ENCODE results near the gene ACSM2A. TPM values are rescaled to one million over a fixed set of nuclear protein-coding genes. Genes with fewer than 3 reads are reported as not detected.

ACSM2A gene
- total RNA-seq, 2 experiments from 2014 or later: not detected

- no peak overlapping the region for H3K27ac Mint-ChIP-seq
- ChIA-PET POLR2A (no interaction called here), CTCF (no interaction called here)
- no peaks in the 10 kb centered on the region for H3K36me3 Mint-ChIP-seq (ENCODE audit: low read depth)
- H3K4me1 Mint-ChIP-seq (ENCODE audit: low read depth): no peaks in the 10 kb centered on the region
- peaks cover 16% of the 10 kb centered on the region for H3K9me3 Mint-ChIP-seq
- ATAC-seq: no peak
- no peaks in the 10 kb centered on the region for H3K27me3 Mint-ChIP-seq
- no peak overlapping the region for H3K4me3 Mint-ChIP-seq
- no peak for DNase-seq
- intact Hi-C loops (cut with micrococcal nuclease): no loop called here
- TF ChIP-seq, protein P1, sequence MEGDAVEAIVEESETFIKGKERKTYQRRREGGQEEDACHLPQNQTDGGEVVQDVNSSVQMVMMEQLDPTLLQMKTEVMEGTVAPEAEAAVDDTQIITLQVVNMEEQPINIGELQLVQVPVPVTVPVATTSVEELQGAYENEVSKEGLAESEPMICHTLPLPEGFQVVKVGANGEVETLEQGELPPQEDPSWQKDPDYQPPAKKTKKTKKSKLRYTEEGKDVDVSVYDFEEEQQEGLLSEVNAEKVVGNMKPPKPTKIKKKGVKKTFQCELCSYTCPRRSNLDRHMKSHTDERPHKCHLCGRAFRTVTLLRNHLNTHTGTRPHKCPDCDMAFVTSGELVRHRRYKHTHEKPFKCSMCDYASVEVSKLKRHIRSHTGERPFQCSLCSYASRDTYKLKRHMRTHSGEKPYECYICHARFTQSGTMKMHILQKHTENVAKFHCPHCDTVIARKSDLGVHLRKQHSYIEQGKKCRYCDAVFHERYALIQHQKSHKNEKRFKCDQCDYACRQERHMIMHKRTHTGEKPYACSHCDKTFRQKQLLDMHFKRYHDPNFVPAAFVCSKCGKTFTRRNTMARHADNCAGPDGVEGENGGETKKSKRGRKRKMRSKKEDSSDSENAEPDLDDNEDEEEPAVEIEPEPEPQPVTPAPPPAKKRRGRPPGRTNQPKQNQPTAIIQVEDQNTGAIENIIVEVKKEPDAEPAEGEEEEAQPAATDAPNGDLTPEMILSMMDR (IDR thresholded peaks at IDR 0.05): no peak
These were observed 53.1 kb downstream of the ACSM2A start for GRCh38 chr16:20504418-20504817.

- Mint-ChIP-seq H3K4me1 (ENCODE audit: low read depth) (no peaks in the 10 kb centered on the region), H3K9me3 (peaks cover 16% of the 10 kb centered on the region), H3K4me3 (no peak overlapping the region), H3K36me3 (ENCODE audit: low read depth) (no peaks in the 10 kb centered on the region), H3K27me3 (no peaks in the 10 kb centered on the region), H3K27ac (no peak overlapping the region)
- ChIA-PET CTCF (no interaction called here), POLR2A (no interaction called here)
- intact Hi-C loops (cut with micrococcal nuclease): no loop called here
- DNase-seq: no peak
- ATAC-seq: no peak
- TF ChIP-seq, protein P1 (IDR thresholded peaks at IDR 0.05): no peak
These were observed 56.0 kb downstream of the ACSM2A start for GRCh38 chr16:20507280-20507679.

DNA sequence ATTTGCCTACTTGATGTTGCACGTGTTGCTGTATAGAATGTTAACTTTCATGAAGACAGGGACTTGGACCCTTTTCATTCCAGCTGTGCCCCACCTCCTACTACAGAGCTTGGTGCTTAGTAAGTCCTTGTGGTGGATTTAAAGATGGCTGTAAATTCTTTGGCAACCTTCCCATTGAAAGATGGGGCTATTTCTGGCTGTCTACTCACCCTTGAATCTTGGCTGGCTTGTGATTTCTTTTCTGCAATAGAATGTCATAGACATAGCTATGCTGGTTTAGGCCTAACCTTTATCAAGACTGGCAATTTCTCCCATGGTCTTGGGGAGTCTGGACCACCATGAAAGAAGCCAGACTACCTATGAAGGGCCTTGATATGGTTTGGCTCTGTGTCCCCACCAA, 59.0 kb downstream of the ACSM2A start:
- no peak for ATAC-seq
- TF ChIP-seq, protein P1 (IDR thresholded peaks at IDR 0.05): no peak
- peaks cover 5% of the 10 kb centered on the region for H3K27me3 Mint-ChIP-seq

DNA sequence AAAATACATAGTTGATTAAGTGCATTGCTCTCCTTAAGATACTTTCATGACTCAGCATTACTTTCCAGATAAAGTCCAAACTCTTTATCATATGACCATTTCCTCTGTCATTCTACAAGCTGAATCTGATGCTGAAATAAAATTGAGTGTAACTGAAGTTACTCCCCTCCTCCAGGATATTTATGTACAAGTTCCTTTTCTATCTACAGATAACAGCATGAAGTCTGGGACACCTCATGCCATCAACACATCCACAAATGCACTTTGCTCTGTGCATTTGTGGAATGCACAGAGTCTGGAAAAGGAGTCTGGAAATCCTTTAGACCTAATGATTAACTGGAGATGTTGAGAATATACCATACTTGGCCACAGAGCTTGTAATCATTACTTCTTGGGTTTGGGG, 64.4 kb downstream of the ACSM2A start:
- DNase-seq (no peak), ATAC-seq (no peak)
- TF ChIP-seq, protein P1 (IDR thresholded peaks at IDR 0.05): no peak
- Mint-ChIP-seq H3K9me3 (peaks cover 7% of the 10 kb centered on the region), H3K27ac (no peak overlapping the region), H3K4me3 (no peak overlapping the region), H3K27me3 (peaks cover 11% of the 10 kb centered on the region), H3K36me3 (ENCODE audit: low read depth) (no peaks in the 10 kb centered on the region), H3K4me1 (ENCODE audit: low read depth) (no peaks in the 10 kb centered on the region)
- ChIA-PET POLR2A (no interaction called here), CTCF (no interaction called here)
- intact Hi-C loops (cut with micrococcal nuclease): no loop called here

More for the DNA sequence above, 59.0 kb downstream of the ACSM2A start:
- DNase-seq: no peak
- Mint-ChIP-seq H3K27ac (no peak overlapping the region), H3K4me1 (ENCODE audit: low read depth) (no peaks in the 10 kb centered on the region), H3K9me3 (peaks cover 23% of the 10 kb centered on the region), H3K4me3 (no peak overlapping the region), H3K36me3 (ENCODE audit: low read depth) (no peaks in the 10 kb centered on the region)
- CTCF ChIA-PET: no interaction called here
- POLR2A ChIA-PET: no interaction called here
- intact Hi-C loops (cut with micrococcal nuclease): no loop called here

GRCh38 chr16:20517149-20517548, 65.8 kb downstream of the ACSM2A start:
- Mint-ChIP-seq H3K27ac (no peak overlapping the region), H3K4me3 (no peak overlapping the region), H3K9me3 (peaks cover 7% of the 10 kb centered on the region), H3K4me1 (ENCODE audit: low read depth) (no peaks in the 10 kb centered on the region), H3K36me3 (ENCODE audit: low read depth) (no peaks in the 10 kb centered on the region), H3K27me3 (peaks cover 11% of the 10 kb centered on the region)
- ChIA-PET POLR2A (no interaction called here), CTCF (no interaction called here)
- TF ChIP-seq, protein P1 (IDR thresholded peaks at IDR 0.05): no peak
- intact Hi-C loops (cut with micrococcal nuclease): no loop called here
- ATAC-seq (no peak), DNase-seq (no peak)
